ENCODE data around the gene CLSTN1.

GRCh38 chr1:9780554-9781110, 43.1 kb downstream of the CLSTN1 start:
- TF ChIP-seq REST (IDR thresholded peaks at IDR 0.05; ENCODE audit: low read depth, low read length), result no peak
- TF ChIP-seq POLR2AphosphoS5 (IDR thresholded peaks at IDR 0.05; ENCODE audit: low read depth, low read length), result no peak
- no peak for TF ChIP-seq CTCF (IDR thresholded peaks at IDR 0.05)
- no peak for TF ChIP-seq RFX5 (IDR thresholded peaks at IDR 0.05; ENCODE audit: low read length)
- TF ChIP-seq TCF12 (IDR thresholded peaks at IDR 0.05), result no peak
- TF ChIP-seq RAD21 (IDR thresholded peaks at IDR 0.05; ENCODE audit: low read length), result no peak
- no peak for TF ChIP-seq YY1 (IDR thresholded peaks at IDR 0.05; ENCODE audit: low read depth)
- TF ChIP-seq MAX (IDR thresholded peaks at IDR 0.05; ENCODE audit: low read depth), result no peak

Measured in SK-N-SH (cell line).